NB4 (cell line): ENCODE data around the gene DNAJC13.

Experiments used
- TF ChIP-seq, protein P1 (sequence below): IDR thresholded peaks from one replicate; pipeline ENCODE4 v1.5.1; 2012; ENCODE audit warnings: low read depth, low read length
- TF ChIP-seq, protein P2 (sequence below): IDR thresholded peaks from 2 replicates; pipeline ENCODE4 v1.6.1; 2011; ENCODE audit warnings: low read depth, low read length

DNA sequence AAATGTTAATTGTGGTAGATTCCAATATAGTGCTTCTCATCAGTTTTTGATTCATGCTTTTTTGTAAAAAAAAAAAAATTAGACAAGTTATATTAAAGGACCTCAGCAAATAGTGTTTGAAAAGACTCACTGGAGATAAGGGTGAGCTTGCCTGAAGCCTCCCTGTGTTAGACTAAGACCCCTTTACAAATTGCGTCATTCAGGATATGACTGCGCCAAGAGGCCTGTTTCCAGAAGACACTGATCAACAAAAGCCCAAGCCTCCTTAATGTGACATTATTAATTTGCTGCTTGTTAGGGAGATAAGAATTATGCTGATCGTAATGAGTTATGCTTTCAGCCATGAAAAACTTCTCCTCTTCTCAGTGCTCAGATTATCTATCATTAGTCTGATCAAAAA, 13.0 kb upstream of the DNAJC13 start:
- TF ChIP-seq, protein P1, sequence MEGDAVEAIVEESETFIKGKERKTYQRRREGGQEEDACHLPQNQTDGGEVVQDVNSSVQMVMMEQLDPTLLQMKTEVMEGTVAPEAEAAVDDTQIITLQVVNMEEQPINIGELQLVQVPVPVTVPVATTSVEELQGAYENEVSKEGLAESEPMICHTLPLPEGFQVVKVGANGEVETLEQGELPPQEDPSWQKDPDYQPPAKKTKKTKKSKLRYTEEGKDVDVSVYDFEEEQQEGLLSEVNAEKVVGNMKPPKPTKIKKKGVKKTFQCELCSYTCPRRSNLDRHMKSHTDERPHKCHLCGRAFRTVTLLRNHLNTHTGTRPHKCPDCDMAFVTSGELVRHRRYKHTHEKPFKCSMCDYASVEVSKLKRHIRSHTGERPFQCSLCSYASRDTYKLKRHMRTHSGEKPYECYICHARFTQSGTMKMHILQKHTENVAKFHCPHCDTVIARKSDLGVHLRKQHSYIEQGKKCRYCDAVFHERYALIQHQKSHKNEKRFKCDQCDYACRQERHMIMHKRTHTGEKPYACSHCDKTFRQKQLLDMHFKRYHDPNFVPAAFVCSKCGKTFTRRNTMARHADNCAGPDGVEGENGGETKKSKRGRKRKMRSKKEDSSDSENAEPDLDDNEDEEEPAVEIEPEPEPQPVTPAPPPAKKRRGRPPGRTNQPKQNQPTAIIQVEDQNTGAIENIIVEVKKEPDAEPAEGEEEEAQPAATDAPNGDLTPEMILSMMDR, result no peak
- TF ChIP-seq, protein P2, sequence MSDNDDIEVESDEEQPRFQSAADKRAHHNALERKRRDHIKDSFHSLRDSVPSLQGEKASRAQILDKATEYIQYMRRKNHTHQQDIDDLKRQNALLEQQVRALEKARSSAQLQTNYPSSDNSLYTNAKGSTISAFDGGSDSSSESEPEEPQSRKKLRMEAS, result no peak
